ENCODE measurements around the gene HOXB6.

DNA sequence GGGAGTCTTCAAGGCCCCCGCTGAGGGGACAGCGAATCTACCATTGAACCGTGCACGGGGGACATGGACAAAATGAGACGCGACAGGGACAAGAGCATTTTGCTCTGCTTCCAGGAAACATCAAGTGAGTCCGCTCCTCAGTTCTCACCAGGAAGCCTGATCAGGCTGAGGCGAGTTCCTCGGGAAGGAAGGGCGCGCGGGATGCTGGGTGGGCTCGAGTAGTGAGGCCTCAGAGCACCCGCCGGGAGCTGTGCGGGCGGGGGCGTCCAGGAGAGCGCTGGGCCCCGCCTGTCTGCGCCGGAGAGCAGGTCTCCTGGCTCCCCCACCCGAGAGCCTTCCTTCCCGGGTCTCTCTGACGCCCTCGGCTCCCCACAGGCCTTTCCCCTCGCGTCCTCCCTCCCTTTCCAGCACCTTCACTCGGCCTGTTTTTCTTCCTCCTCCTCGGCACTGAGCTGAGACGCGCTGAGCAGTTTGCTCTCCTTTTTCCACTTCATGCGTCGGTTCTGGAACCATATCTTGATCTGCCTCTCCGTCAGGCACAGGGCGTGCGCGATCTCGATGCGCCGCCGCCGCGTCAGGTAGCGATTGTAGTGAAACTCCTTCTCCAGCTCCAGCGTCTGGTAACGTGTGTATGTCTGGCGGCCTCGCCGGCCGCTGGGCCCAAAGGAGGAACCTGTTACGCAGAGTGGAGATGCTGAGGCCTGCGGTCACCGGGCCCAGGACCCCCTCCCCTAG is 8.6 kb downstream of the HOXB6 start:
- TF ChIP-seq POLR2A (IDR thresholded peaks at IDR 0.05) = no peak
- TF ChIP-seq, protein P1, sequence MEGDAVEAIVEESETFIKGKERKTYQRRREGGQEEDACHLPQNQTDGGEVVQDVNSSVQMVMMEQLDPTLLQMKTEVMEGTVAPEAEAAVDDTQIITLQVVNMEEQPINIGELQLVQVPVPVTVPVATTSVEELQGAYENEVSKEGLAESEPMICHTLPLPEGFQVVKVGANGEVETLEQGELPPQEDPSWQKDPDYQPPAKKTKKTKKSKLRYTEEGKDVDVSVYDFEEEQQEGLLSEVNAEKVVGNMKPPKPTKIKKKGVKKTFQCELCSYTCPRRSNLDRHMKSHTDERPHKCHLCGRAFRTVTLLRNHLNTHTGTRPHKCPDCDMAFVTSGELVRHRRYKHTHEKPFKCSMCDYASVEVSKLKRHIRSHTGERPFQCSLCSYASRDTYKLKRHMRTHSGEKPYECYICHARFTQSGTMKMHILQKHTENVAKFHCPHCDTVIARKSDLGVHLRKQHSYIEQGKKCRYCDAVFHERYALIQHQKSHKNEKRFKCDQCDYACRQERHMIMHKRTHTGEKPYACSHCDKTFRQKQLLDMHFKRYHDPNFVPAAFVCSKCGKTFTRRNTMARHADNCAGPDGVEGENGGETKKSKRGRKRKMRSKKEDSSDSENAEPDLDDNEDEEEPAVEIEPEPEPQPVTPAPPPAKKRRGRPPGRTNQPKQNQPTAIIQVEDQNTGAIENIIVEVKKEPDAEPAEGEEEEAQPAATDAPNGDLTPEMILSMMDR (IDR thresholded peaks at IDR 0.05) = no peak
